Measurements from ENCODE around the gene PPP1R12B.

DNA sequence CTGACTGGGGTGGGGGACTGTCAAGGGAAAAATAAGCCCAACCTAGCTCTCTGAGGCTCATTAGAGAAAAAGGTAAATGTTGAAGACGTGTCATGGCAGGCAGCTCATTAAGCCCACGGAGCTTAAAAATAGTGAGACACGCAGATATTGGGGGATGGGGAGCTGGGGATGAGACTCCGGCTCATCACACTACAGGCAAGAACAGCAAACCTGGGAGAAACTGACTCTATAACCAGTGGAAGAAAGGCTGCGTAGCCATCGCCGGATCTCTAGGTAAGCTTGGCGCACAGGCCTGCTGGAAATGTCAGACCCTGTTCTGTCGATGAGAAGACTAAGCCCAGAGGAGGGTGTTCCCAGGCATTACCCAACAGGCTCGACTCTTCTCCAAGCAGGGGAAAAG, 283.7 kb downstream of the PPP1R12B start:
- TF ChIP-seq ZBTB17 (tag by site-specific recombination; IDR thresholded peaks at IDR 0.05) (no peak), KLF1 (tag by site-specific recombination; IDR thresholded peaks at IDR 0.05) (no peak), ZNF274 (IDR thresholded peaks at IDR 0.05; ENCODE audit: low read length) (no peak), ZNF274 (tag by site-specific recombination; IDR thresholded peaks at IDR 0.05; ENCODE audit: borderline replicate concordance) (no peak), REPIN1 (tag by site-specific recombination; IDR thresholded peaks at IDR 0.05; ENCODE audit: low read depth) (no peak), ZBTB20 (tag by site-specific recombination; IDR thresholded peaks at IDR 0.05) (no peak)
- TF ChIP-seq, protein P1, sequence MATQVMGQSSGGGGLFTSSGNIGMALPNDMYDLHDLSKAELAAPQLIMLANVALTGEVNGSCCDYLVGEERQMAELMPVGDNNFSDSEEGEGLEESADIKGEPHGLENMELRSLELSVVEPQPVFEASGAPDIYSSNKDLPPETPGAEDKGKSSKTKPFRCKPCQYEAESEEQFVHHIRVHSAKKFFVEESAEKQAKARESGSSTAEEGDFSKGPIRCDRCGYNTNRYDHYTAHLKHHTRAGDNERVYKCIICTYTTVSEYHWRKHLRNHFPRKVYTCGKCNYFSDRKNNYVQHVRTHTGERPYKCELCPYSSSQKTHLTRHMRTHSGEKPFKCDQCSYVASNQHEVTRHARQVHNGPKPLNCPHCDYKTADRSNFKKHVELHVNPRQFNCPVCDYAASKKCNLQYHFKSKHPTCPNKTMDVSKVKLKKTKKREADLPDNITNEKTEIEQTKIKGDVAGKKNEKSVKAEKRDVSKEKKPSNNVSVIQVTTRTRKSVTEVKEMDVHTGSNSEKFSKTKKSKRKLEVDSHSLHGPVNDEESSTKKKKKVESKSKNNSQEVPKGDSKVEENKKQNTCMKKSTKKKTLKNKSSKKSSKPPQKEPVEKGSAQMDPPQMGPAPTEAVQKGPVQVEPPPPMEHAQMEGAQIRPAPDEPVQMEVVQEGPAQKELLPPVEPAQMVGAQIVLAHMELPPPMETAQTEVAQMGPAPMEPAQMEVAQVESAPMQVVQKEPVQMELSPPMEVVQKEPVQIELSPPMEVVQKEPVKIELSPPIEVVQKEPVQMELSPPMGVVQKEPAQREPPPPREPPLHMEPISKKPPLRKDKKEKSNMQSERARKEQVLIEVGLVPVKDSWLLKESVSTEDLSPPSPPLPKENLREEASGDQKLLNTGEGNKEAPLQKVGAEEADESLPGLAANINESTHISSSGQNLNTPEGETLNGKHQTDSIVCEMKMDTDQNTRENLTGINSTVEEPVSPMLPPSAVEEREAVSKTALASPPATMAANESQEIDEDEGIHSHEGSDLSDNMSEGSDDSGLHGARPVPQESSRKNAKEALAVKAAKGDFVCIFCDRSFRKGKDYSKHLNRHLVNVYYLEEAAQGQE (tag by site-specific recombination; IDR thresholded peaks at IDR 0.05) = no peak
- TF ChIP-seq, protein P2, sequence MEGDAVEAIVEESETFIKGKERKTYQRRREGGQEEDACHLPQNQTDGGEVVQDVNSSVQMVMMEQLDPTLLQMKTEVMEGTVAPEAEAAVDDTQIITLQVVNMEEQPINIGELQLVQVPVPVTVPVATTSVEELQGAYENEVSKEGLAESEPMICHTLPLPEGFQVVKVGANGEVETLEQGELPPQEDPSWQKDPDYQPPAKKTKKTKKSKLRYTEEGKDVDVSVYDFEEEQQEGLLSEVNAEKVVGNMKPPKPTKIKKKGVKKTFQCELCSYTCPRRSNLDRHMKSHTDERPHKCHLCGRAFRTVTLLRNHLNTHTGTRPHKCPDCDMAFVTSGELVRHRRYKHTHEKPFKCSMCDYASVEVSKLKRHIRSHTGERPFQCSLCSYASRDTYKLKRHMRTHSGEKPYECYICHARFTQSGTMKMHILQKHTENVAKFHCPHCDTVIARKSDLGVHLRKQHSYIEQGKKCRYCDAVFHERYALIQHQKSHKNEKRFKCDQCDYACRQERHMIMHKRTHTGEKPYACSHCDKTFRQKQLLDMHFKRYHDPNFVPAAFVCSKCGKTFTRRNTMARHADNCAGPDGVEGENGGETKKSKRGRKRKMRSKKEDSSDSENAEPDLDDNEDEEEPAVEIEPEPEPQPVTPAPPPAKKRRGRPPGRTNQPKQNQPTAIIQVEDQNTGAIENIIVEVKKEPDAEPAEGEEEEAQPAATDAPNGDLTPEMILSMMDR (tag by site-specific recombination; IDR thresholded peaks at IDR 0.05) = no peak
